HepG2 (cell line): ENCODE data around the gene ZNF780B. TPM values are rescaled to one million over a fixed set of nuclear protein-coding genes. Genes with fewer than 3 reads are reported as not detected.

Source experiments
- HDAC1 ChIP-seq: sonication (generic); formaldehyde crosslinking; IDR thresholded peaks from 2 replicates; pipeline ENCODE4 v1.5.1; 2020; ENCODE audit warnings: mild to moderate bottlenecking, missing genetic modification reagents
- HNRNPLL ChIP-seq: fragments of 200-400 bp; formaldehyde crosslinking; IDR thresholded peaks from 2 replicates; pipeline ENCODE4 v1.6.1; 2017; ENCODE audit warnings: mild to moderate bottlenecking, low read depth, low read length; ENCODE audit not compliant: poor library complexity, severe bottlenecking
- KLF11 ChIP-seq: IDR thresholded peaks from 2 replicates; pipeline ENCODE4 v1.6.1; 2016; ENCODE audit warnings: missing compliant biosample characterization
- MLLT10 ChIP-seq: sonication (generic); formaldehyde crosslinking; IDR thresholded peaks from 2 replicates; pipeline ENCODE4 v1.4.0; 2020; ENCODE audit warnings: missing genetic modification reagents
- NONO ChIP-seq, 2 experiments: fragments of 450-650 bp in 1 of 2; sonication (generic) in 1 of 2; formaldehyde crosslinking in 1 of 2; IDR thresholded peaks in 1 of 2; conservative IDR thresholded peaks in 1 of 2; 2 replicates each; pipeline versions ENCODE4 v1.6.1 to v1.8.0; 2017 to 2022; ENCODE audit warnings: mild to moderate bottlenecking in 1 of 2, missing genetic modification reagents in 1 of 2, moderate library complexity in 1 of 2
- RFX5 ChIP-seq: IDR thresholded peaks from 2 replicates; pipeline ENCODE4 v1.6.1; 2011; ENCODE audit warnings: low read depth, low read length, improper control_type of control experiment
- SMC3 ChIP-seq: IDR thresholded peaks from 2 replicates; pipeline ENCODE4 v1.6.1; 2011; ENCODE audit warnings: low read length, improper control_type of control experiment
- ZBTB20 ChIP-seq: sonication (generic); formaldehyde crosslinking; IDR thresholded peaks from 2 replicates; pipeline ENCODE4 v1.8.1; 2023; ENCODE audit warnings: missing genetic modification reagents, low read depth, mild to moderate bottlenecking, borderline replicate concordance
- ZBTB8A ChIP-seq: sonication (generic); formaldehyde crosslinking; IDR thresholded peaks from 2 replicates; pipeline ENCODE4 v1.4.0; 2020; ENCODE audit warnings: mild to moderate bottlenecking, low read depth, missing genetic modification reagents, borderline replicate concordance
- ZC3H4 ChIP-seq: sonication (generic); formaldehyde crosslinking; IDR thresholded peaks from 2 replicates; pipeline ENCODE4 v1.4.0; 2020; ENCODE audit warnings: missing genetic modification reagents, borderline replicate concordance
- ZNF20 ChIP-seq: sonication (generic); formaldehyde crosslinking; IDR thresholded peaks from 2 replicates; pipeline ENCODE4 v1.4.0; 2020; ENCODE audit warnings: mild to moderate bottlenecking, moderate library complexity, missing genetic modification reagents
- ZNF33A ChIP-seq: sonication (generic); formaldehyde crosslinking; IDR thresholded peaks from 2 replicates; pipeline ENCODE4 v1.5.1; 2020; ENCODE audit warnings: missing genetic modification reagents, mild to moderate bottlenecking, moderate library complexity, borderline replicate concordance
- ZNF33B ChIP-seq: sonication (generic); formaldehyde crosslinking; IDR thresholded peaks from 2 replicates; pipeline ENCODE4 v1.5.1; 2020; ENCODE audit warnings: mild to moderate bottlenecking, missing genetic modification reagents
- ZNF549 ChIP-seq: sonication (generic); formaldehyde crosslinking; IDR thresholded peaks from 2 replicates; pipeline ENCODE4 v1.5.0; 2020; ENCODE audit warnings: missing genetic modification reagents
- polyA plus RNA-seq, 8 experiments: library from polyadenylated mRNA; depleted of rRNA in 3 of 8; stranded (reverse) in 7 of 8; unstranded in 1 of 8; fragments of >200 nt; fragmentation: Illumina TruSeq in 4 of 8; extraction: Trizol in 4 of 8; gene quantifications; 2 replicates each; pipeline versions ENCODE4 v1.2.1 to v1.2.3, GENCODE V29; 2011 to 2016; ENCODE audit warnings: low read depth in 4 of 8, missing spikeins in 1 of 8, mixed read lengths in 1 of 8; ENCODE audit not compliant: insufficient read depth in 1 of 8
- total RNA-seq, 5 experiments: library from RNA; depleted of rRNA; stranded (reverse); fragments of >200 nt; fragmentation: Illumina TruSeq; extraction: Trizol; gene quantifications; 2 replicates each; pipeline ENCODE4 v1.2.3, GENCODE V29; 2016; ENCODE audit warnings: low read depth in 1 of 5
- TF ChIP-seq, protein P1 (sequence below): IDR thresholded peaks from 2 replicates; pipeline ENCODE4 v1.6.1; 2016; ENCODE audit warnings: low read depth, control low read depth
- TF ChIP-seq, protein P2 (sequence below): sonication (generic); formaldehyde crosslinking; IDR thresholded peaks from 2 replicates; pipeline ENCODE4 v1.4.0; 2020; ENCODE audit warnings: missing genetic modification reagents
- TF ChIP-seq, protein P3 (sequence below): sonication (generic); formaldehyde crosslinking; IDR thresholded peaks from 2 replicates; pipeline ENCODE4 v1.9.0; 2021; ENCODE audit warnings: missing genetic modification reagents, borderline replicate concordance
- TF ChIP-seq, protein P4 (sequence below): sonication (generic); formaldehyde crosslinking; IDR thresholded peaks from 2 replicates; pipeline ENCODE4 v1.4.0; 2020; ENCODE audit warnings: missing genetic modification reagents
- TF ChIP-seq, protein P5 (sequence below): sonication (generic); formaldehyde crosslinking; conservative IDR thresholded peaks from 2 replicates; pipeline ENCODE4 v1.8.0; 2022; ENCODE audit warnings: mild to moderate bottlenecking, moderate library complexity, missing genetic modification reagents

Gene ZNF780B
- total and polyA plus RNA-seq, 2 of the 13 experiments (the other 11 are each of a cell fraction or from before 2014, with no cell fraction given): 6.6 to 21.9 TPM

DNA sequence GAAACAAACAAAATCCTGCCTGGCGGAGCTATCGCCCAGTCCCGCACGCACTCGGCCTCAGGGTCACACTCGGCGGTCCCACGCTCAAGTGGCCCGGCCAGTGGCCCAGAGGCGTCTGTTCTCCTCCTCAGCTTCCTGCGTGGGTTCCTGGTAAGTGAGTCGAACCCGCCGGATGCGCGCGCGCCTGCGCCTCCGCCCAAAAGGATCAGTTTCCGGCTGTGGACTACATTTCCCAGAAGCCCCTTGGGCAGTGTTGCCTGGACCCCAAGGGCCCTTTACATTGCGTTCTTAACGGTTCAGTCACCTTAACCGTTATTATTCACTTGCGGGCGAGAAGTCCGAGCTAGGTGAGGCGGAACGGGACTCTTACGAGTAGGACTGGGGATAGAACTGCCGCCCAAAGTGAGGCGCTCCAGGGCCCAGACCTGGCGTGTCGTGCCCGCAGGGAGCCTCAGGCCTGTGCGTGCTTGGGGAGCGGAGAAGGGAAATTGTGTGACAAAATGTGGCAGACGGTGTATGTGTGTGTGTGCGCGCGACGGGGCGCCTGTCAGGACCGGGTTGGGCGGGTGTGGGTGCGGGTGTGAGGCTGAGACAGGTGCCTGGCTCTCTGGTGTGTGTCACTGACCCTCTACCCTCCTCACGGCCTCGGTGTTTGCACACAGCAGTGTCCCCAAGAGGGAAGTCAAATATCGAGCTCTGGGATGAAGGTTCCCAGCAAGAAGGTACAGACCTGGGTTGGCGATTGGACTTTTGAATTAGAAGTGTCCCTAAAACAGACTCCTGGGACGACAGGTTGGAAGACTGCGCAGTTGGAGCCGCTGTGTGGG is 59.0 kb downstream of the ZNF780B start, which contains the start of gene ZNF546 (continued):
- TF ChIP-seq NONO (IDR thresholded peaks at IDR 0.05): no peak
- peak; percentile 87 for TF ChIP-seq NONO (CRISPR knock-in tag; conservative IDR thresholded peaks at IDR 0.05)
- TF ChIP-seq, protein P1, sequence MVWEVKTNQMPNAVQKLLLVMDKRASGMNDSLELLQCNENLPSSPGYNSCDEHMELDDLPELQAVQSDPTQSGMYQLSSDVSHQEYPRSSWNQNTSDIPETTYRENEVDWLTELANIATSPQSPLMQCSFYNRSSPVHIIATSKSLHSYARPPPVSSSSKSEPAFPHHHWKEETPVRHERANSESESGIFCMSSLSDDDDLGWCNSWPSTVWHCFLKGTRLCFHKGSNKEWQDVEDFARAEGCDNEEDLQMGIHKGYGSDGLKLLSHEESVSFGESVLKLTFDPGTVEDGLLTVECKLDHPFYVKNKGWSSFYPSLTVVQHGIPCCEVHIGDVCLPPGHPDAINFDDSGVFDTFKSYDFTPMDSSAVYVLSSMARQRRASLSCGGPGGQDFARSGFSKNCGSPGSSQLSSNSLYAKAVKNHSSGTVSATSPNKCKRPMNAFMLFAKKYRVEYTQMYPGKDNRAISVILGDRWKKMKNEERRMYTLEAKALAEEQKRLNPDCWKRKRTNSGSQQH: peak; percentile 36; the same call in 1 of the 2 replicates
- TF ChIP-seq ZBTB8A (CRISPR knock-in tag): no peak
- TF ChIP-seq MLLT10 (CRISPR knock-in tag): no peak
- TF ChIP-seq, protein P2, sequence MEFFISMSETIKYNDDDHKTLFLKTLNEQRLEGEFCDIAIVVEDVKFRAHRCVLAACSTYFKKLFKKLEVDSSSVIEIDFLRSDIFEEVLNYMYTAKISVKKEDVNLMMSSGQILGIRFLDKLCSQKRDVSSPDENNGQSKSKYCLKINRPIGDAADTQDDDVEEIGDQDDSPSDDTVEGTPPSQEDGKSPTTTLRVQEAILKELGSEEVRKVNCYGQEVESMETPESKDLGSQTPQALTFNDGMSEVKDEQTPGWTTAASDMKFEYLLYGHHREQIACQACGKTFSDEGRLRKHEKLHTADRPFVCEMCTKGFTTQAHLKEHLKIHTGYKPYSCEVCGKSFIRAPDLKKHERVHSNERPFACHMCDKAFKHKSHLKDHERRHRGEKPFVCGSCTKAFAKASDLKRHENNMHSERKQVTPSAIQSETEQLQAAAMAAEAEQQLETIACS: peak; percentile 49; the same call in 1 of the 2 replicates
- TF ChIP-seq ZC3H4 (CRISPR knock-in tag): no peak
- TF ChIP-seq HNRNPLL: peak; percentile 82
- peak; percentile 92 for TF ChIP-seq HDAC1 (CRISPR knock-in tag)
- TF ChIP-seq, protein P3, sequence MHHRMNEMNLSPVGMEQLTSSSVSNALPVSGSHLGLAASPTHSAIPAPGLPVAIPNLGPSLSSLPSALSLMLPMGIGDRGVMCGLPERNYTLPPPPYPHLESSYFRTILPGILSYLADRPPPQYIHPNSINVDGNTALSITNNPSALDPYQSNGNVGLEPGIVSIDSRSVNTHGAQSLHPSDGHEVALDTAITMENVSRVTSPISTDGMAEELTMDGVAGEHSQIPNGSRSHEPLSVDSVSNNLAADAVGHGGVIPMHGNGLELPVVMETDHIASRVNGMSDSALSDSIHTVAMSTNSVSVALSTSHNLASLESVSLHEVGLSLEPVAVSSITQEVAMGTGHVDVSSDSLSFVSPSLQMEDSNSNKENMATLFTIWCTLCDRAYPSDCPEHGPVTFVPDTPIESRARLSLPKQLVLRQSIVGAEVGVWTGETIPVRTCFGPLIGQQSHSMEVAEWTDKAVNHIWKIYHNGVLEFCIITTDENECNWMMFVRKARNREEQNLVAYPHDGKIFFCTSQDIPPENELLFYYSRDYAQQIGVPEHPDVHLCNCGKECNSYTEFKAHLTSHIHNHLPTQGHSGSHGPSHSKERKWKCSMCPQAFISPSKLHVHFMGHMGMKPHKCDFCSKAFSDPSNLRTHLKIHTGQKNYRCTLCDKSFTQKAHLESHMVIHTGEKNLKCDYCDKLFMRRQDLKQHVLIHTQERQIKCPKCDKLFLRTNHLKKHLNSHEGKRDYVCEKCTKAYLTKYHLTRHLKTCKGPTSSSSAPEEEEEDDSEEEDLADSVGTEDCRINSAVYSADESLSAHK: no peak
- TF ChIP-seq, protein P4, sequence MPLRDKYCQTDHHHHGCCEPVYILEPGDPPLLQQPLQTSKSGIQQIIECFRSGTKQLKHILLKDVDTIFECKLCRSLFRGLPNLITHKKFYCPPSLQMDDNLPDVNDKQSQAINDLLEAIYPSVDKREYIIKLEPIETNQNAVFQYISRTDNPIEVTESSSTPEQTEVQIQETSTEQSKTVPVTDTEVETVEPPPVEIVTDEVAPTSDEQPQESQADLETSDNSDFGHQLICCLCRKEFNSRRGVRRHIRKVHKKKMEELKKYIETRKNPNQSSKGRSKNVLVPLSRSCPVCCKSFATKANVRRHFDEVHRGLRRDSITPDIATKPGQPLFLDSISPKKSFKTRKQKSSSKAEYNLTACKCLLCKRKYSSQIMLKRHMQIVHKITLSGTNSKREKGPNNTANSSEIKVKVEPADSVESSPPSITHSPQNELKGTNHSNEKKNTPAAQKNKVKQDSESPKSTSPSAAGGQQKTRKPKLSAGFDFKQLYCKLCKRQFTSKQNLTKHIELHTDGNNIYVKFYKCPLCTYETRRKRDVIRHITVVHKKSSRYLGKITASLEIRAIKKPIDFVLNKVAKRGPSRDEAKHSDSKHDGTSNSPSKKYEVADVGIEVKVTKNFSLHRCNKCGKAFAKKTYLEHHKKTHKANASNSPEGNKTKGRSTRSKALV (CRISPR knock-in tag): no peak
- TF ChIP-seq ZNF20: no peak
- no peak for TF ChIP-seq ZNF33B
- no peak for TF ChIP-seq RFX5
- no peak for TF ChIP-seq ZNF549 (CRISPR knock-in tag)
- no peak for TF ChIP-seq SMC3
- no peak; the same call in 1 of the 2 replicates for TF ChIP-seq ZBTB20 (CRISPR knock-in tag)
- TF ChIP-seq, protein P5, sequence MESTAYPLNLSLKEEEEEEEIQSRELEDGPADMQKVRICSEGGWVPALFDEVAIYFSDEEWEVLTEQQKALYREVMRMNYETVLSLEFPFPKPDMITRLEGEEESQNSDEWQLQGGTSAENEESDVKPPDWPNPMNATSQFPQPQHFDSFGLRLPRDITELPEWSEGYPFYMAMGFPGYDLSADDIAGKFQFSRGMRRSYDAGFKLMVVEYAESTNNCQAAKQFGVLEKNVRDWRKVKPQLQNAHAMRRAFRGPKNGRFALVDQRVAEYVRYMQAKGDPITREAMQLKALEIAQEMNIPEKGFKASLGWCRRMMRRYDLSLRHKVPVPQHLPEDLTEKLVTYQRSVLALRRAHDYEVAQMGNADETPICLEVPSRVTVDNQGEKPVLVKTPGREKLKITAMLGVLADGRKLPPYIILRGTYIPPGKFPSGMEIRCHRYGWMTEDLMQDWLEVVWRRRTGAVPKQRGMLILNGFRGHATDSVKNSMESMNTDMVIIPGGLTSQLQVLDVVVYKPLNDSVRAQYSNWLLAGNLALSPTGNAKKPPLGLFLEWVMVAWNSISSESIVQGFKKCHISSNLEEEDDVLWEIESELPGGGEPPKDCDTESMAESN (CRISPR knock-in tag): peak; percentile 74
- TF ChIP-seq KLF11 (CRISPR knock-in tag): peak; percentile 45; the same call in 1 of the 2 replicates
- TF ChIP-seq ZNF33A (CRISPR knock-in tag): no peak
